Measurements from ENCODE around the gene NALCN. TPM values are rescaled to one million over a fixed set of nuclear protein-coding genes. Genes with fewer than 3 reads are reported as not detected.

The NALCN gene
- total RNA-seq, 1 experiment from 2014 or later: 0.52 TPM

- Histone ChIP-seq H3K4me1 (ENCODE audit: insufficient read depth, low read length, poor library complexity, severe bottlenecking) (peaks cover 7% of the 10 kb centered on the region), H3K27me3 (replicated peaks; ENCODE audit: insufficient read depth, low read depth, low read length, poor library complexity) (no peaks in the 10 kb centered on the region), H3K27ac (ENCODE audit: low read depth, low read length, poor library complexity, severe bottlenecking) (no peak overlapping the region), H3K36me3 (ENCODE audit: insufficient read depth, low read length, poor library complexity, severe bottlenecking) (no peaks in the 10 kb centered on the region), H3K4me3 (ENCODE audit: low read depth, low read length, poor library complexity, severe bottlenecking) (no peak overlapping the region), H3K9me3 (ENCODE audit: low read depth, low read length, poor library complexity, severe bottlenecking) (no peaks in the 10 kb centered on the region)
- TF ChIP-seq EZH2 (IDR thresholded peaks at IDR 0.05; ENCODE audit: borderline replicate concordance, low read depth, low read length, poor library complexity, severe bottlenecking) (no peak), CTCF (conservative IDR thresholded peaks at IDR 0.05; ENCODE audit: low read depth, low read length) (no peak)
- CTCF ChIA-PET: no interaction called here
- intact Hi-C loops (cut with micrococcal nuclease; ENCODE audit: unreplicated experiment): no loop called here
- peak; percentile 58 for DNase-seq (ENCODE audit: low spot score)
- POLR2A ChIA-PET (ENCODE audit: low non-redundant PET): no interaction called here
- no TSS peak for BruUV-seq (replicated peaks)
Observed at GRCh38 chr13:101211261-101211660, 205.0 kb downstream of the NALCN start.

- ChIA-PET CTCF (no interaction called here), POLR2A (ENCODE audit: low non-redundant PET) (no interaction called here)
- intact Hi-C loops (cut with micrococcal nuclease; ENCODE audit: unreplicated experiment): no loop called here
- Histone ChIP-seq H3K4me3 (ENCODE audit: low read depth, low read length, poor library complexity, severe bottlenecking) (no peak overlapping the region), H3K4me1 (ENCODE audit: insufficient read depth, low read length, poor library complexity, severe bottlenecking) (peaks cover 7% of the 10 kb centered on the region), H3K27me3 (replicated peaks; ENCODE audit: insufficient read depth, low read depth, low read length, poor library complexity) (no peaks in the 10 kb centered on the region), H3K36me3 (ENCODE audit: insufficient read depth, low read length, poor library complexity, severe bottlenecking) (no peaks in the 10 kb centered on the region), H3K9me3 (ENCODE audit: low read depth, low read length, poor library complexity, severe bottlenecking) (no peaks in the 10 kb centered on the region), H3K27ac (ENCODE audit: low read depth, low read length, poor library complexity, severe bottlenecking) (no peak overlapping the region)
- no peak for TF ChIP-seq CTCF (conservative IDR thresholded peaks at IDR 0.05; ENCODE audit: low read depth, low read length)
- DNase-seq (ENCODE audit: low spot score): peak; percentile 22
- no TSS peak for BruUV-seq (replicated peaks)
Observed at GRCh38 chr13:101210774-101211173, 205.5 kb downstream of the NALCN start.

GRCh38 chr13:101209206-101209893 lies 207.0 kb downstream of the NALCN start:
- Histone ChIP-seq H3K4me1 (ENCODE audit: insufficient read depth, low read length, poor library complexity, severe bottlenecking) (peaks cover 7% of the 10 kb centered on the region), H3K36me3 (ENCODE audit: insufficient read depth, low read length, poor library complexity, severe bottlenecking) (no peaks in the 10 kb centered on the region), H3K9me3 (ENCODE audit: low read depth, low read length, poor library complexity, severe bottlenecking) (no peaks in the 10 kb centered on the region), H3K27ac (ENCODE audit: low read depth, low read length, poor library complexity, severe bottlenecking) (no peak overlapping the region), H3K4me3 (ENCODE audit: low read depth, low read length, poor library complexity, severe bottlenecking) (no peak overlapping the region), H3K27me3 (replicated peaks; ENCODE audit: insufficient read depth, low read depth, low read length, poor library complexity) (no peaks in the 10 kb centered on the region)
- TF ChIP-seq EZH2 (IDR thresholded peaks at IDR 0.05; ENCODE audit: borderline replicate concordance, low read depth, low read length, poor library complexity, severe bottlenecking) (no peak), CTCF (conservative IDR thresholded peaks at IDR 0.05; ENCODE audit: low read depth, low read length) (no peak)
- intact Hi-C loops (cut with micrococcal nuclease; ENCODE audit: unreplicated experiment): no loop called here
- ChIA-PET CTCF (no interaction called here), POLR2A (ENCODE audit: low non-redundant PET) (no interaction called here)
- BruUV-seq (replicated peaks): no TSS peak
- no peak for DNase-seq (ENCODE audit: low spot score)
